Ovary (tissue), 9 donors: ENCODE results near the gene NEK4. TPM values are rescaled to one million over a fixed set of nuclear protein-coding genes. Genes with fewer than 3 reads are reported as not detected.

Experiments used
- DNase-seq, 5 donors: peaks; one replicate each; pipeline ENCODE4 v3.0.0-alpha.2; 2019 to 2020
- H3K27ac ChIP-seq, 2 donors: fragments of 200-600 bp; one replicate each; pipeline versions ENCODE4 v1.5.1 to v1.8.0; 2019 to 2022
- H3K27me3 ChIP-seq: fragments of 200-600 bp; one replicate; pipeline ENCODE4 v1.8.0; 2022
- H3K36me3 ChIP-seq: fragments of 200-600 bp; sonication (generic); one replicate; pipeline ENCODE4 v1.5.1; 2019
- H3K4me1 ChIP-seq: one replicate; pipeline ENCODE4 v1.8.1; 2013; ENCODE audit warnings: mild to moderate bottlenecking, moderate library complexity; ENCODE audit not compliant: insufficient read depth
- H3K4me3 ChIP-seq: fragments of 200-600 bp; sonication (generic); one replicate; pipeline ENCODE4 v1.5.1; 2017
- H3K9me3 ChIP-seq, 2 donors: fragments of 200-600 bp in 1 of 2; sonication (generic) in 1 of 2; one replicate each; pipeline versions ENCODE4 v1.5.1 to v1.8.1; 2013 to 2019; ENCODE audit warnings: mild to moderate bottlenecking in 1 of 2, moderate library complexity in 1 of 2
- EP300 ChIP-seq: sonication (generic); formaldehyde crosslinking; IDR thresholded peaks from one replicate; pipeline ENCODE4 v1.6.1; 2017; ENCODE audit warnings: antibody characterized with exemption
- POLR2A ChIP-seq: fragments of 450-650 bp; IDR thresholded peaks from one replicate; pipeline ENCODE4 v1.6.1; 2017; ENCODE audit warnings: antibody characterized with exemption, mild to moderate bottlenecking, moderate library complexity
- WGBS, 3 donors: extraction: QIAGEN DNeasy Blood & Tissue Kit in 1 of 3; methylation state at CpG; one replicate each; pipeline versions ENCODE4 v1.1.5 to v1.1.7; 2013 to 2017; 5-methylcytosine and 5-hydroxymethylcytosine counted together
- intact Hi-C, 4 donors: fragments of 100-400 bp; cut with DNase I; formaldehyde crosslinking; loops; one replicate each; pipeline versions ENCODE4 v1.11.0 to v1.15.1; 2022 to 2023
- polyA plus RNA-seq, 2 donors: library from polyadenylated mRNA; stranded (reverse); fragments of 200-250 nt in 1 of 2; fragments of 350-450 nt in 1 of 2; fragmentation: Illumina TruSeq in 1 of 2; extraction: RNeasy Lipid Tissue Mini Kit (QIAGEN cat#74804) in 1 of 2; gene quantifications; one replicate each; pipeline ENCODE4 v1.2.3, GENCODE V29; 2013 to 2014
- total RNA-seq, 7 donors: library from RNA; depleted of rRNA in 2 of 7; stranded (reverse); fragments of >200 nt in 2 of 7; fragmentation: NEBNext Ultra II Directional in 3 of 7; extraction: Animal tissue kit (Norgen Biotek cat#: 25700) in 3 of 7; gene quantifications; one replicate each; pipeline versions ENCODE4 v1.1.0 to v1.2.4, GENCODE V29; 2016 to 2023
- TF ChIP-seq, protein P1 (sequence below), 3 donors: fragments of 450-650 bp in 2 of 3; fragments of 200-600 bp in 1 of 3; IDR thresholded peaks; one replicate each; pipeline versions ENCODE4 v1.5.1 to v1.8.0; 2016 to 2022; ENCODE audit warnings: antibody characterized with exemption in 3 of 3, mild to moderate bottlenecking in 1 of 3
- donor health status: DM: no; HTN: no; CAD: no; lungs with moderate emphysema.
- donor health status: DM: no; HTN: no; CAD: no.
- donor health status: Bipolar disorder and iron deficiency.
- donor health status: DM: yes; HTN: yes; CAD: no.
- donor health status: DM: no; HTN: no; CAD: no.
- donor health status: DM: yes; HTN: yes; CAD: no.

Gene NEK4
- total and polyA plus RNA-seq, 9 donors: 8.5 to 45.9 (median 31.0) TPM

DNA sequence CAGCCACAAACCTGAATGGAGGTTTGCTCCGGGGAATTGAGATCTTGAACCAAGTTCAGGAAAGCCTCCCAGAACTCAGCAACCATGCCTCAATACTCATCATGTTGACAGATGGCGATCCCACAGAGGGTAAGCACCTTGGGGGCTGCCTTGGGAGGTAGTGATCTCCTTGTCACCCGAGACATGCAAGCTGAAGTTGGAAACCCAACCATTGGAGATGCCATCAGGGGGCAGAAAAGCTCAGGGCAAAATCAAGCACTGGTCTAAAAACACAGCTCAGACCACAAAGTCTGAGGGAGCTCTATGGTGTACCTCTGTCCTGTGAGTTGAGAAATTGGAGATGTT lies 12.4 kb upstream of the NEK4 start:
- intact Hi-C loops: no loop called here
- H3K4me3 ChIP-seq: no peak overlapping the region
- H3K27ac ChIP-seq: no peak overlapping the region
- H3K9me3 ChIP-seq: no peaks in the 10 kb centered on the region
- no peaks in the 10 kb centered on the region for H3K36me3 ChIP-seq
- WGBS, 3 donors: 79 to 93% (median 89%) methylated on average over 3 of the region's 3 CpGs
- H3K27me3 ChIP-seq: no peaks in the 10 kb centered on the region
- DNase-seq: peak in 1 of 5 donors; percentile 2
- no peaks in the 10 kb centered on the region for H3K4me1 ChIP-seq
- TF ChIP-seq EP300 (no peak), POLR2A (no peak)
- TF ChIP-seq, protein P1, sequence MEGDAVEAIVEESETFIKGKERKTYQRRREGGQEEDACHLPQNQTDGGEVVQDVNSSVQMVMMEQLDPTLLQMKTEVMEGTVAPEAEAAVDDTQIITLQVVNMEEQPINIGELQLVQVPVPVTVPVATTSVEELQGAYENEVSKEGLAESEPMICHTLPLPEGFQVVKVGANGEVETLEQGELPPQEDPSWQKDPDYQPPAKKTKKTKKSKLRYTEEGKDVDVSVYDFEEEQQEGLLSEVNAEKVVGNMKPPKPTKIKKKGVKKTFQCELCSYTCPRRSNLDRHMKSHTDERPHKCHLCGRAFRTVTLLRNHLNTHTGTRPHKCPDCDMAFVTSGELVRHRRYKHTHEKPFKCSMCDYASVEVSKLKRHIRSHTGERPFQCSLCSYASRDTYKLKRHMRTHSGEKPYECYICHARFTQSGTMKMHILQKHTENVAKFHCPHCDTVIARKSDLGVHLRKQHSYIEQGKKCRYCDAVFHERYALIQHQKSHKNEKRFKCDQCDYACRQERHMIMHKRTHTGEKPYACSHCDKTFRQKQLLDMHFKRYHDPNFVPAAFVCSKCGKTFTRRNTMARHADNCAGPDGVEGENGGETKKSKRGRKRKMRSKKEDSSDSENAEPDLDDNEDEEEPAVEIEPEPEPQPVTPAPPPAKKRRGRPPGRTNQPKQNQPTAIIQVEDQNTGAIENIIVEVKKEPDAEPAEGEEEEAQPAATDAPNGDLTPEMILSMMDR (IDR thresholded peaks at IDR 0.05): no peak

DNA sequence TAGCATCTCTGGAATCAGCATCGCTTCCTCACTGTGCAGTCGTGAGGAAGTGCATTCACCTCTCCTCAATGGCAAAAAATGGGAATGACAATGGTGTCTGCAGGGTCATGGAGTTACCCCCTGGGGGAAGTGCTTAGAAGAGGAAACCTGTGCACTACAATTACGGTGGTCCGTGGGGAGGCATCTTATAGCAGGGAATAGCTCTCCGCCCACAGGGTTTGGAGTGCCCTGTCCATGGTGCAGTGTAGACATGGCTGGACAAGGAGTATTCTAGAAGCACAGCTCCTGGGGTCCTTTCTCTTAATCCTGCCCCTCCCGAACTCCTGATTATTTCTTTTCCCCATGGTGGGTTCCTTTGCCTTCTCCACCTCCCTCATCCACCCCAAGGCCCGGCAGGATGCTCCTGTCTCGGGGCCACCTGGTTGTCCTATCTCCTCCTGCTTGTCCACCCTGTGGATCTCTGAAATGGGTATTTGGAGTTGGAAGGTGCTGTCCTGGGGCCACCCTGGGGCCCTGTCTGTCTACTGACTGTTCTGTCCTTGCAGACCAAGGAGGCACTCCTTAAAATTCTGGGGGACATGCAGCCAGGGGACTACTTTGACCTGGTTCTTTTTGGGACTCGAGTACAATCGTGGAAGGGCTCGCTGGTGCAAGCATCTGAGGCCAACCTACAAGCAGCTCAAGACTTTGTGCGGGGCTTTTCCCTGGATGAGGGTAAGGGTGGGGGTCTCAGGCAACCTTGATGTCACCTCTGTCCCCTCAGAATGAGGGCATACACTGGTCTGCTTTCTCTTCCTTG lies 11.9 kb upstream of the NEK4 start:
- Histone ChIP-seq H3K9me3 (no peaks in the 10 kb centered on the region), H3K27me3 (no peaks in the 10 kb centered on the region), H3K27ac (no peak overlapping the region), H3K36me3 (no peaks in the 10 kb centered on the region), H3K4me1 (no peaks in the 10 kb centered on the region), H3K4me3 (no peak overlapping the region)
- WGBS, 3 donors: 65 to 68% (median 66%) methylated on average over 12 of the region's 12 CpGs
- peak in 2 of 5 donors; percentile 2 to 11 for DNase-seq
- intact Hi-C loops: no loop called here
- TF ChIP-seq POLR2A (no peak), EP300 (no peak)
- TF ChIP-seq, protein P1 (IDR thresholded peaks at IDR 0.05): no peak

DNA sequence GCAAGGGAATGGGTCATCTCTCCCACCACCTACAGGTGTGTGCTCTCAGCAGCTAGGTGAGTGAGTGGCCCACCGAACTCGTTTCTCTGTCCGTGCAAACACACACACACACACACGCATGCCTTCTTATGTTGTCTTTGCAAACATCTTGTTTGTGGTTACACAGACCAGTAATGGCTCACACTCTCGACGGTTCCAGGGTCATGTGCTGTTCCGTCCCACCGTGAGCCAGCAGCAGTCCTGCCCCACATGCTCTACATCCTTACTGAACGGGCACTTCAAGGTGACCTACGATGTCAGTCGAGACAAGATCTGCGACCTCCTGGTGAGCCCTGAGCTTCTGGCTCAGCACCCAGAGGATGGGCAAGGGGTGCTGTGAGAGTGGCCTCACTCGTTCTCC lies 11.0 kb upstream of the NEK4 start:
- intact Hi-C loops: no loop called here

DNA sequence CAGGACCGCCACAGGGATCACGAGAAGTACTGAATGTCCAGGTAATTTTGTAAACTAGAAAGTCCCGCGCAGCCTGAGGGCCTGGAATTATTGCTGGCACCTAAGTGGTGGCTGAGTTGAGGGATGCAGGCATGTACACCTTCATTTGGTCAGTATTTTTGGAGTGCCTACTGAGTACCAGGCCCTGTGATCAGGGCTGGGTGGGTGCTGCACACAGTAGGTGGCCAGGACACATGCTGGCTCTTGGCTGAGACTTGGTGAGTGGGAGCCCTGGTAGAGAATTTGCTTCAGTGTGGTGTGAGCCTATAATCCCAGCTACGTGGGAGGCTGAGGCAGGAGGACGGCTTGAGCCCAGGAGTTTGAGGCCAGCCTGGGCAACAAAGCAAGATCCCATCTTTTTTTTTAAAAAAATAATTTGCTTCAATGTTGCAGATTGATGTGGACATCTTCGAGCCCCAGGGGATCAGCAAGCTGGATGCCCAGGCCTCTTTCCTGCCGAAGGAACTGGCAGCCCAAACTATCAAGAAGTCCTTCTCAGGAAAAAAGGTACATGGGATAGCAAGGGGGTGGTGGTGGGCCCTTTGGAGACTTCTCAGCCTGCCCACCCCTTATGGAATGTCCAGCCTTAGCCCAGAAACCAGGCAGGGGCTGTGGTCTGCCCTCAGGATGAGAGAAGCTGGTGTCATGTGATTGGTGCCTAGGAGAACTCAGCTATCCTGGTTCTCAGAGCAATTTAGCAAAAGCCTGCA lies 9.3 kb upstream of the NEK4 start:
- Histone ChIP-seq H3K9me3 (no peaks in the 10 kb centered on the region), H3K4me3 (no peak overlapping the region), H3K27ac (no peak overlapping the region), H3K27me3 (no peaks in the 10 kb centered on the region), H3K4me1 (no peaks in the 10 kb centered on the region), H3K36me3 (no peaks in the 10 kb centered on the region)
- WGBS, 3 donors: 83 to 86% (median 85%) methylated on average over 8 of the region's 8 CpGs
- intact Hi-C loops: no loop called here
- peak in 3 of 5 donors; percentile 5 to 7 (median 5) for DNase-seq
- TF ChIP-seq, protein P1 (IDR thresholded peaks at IDR 0.05): no peak
- TF ChIP-seq POLR2A (no peak), EP300 (no peak)

More for the DNA sequence above, 11.0 kb upstream of the NEK4 start:
- TF ChIP-seq, protein P1 (IDR thresholded peaks at IDR 0.05): no peak
- Histone ChIP-seq H3K36me3 (no peaks in the 10 kb centered on the region), H3K27ac (no peak overlapping the region), H3K4me3 (no peak overlapping the region), H3K27me3 (no peaks in the 10 kb centered on the region), H3K9me3 (no peaks in the 10 kb centered on the region), H3K4me1 (no peaks in the 10 kb centered on the region)
- peak in 2 of 5 donors; percentile 4 to 18 for DNase-seq
- 61 to 73% (median 69%) methylated on average over 13 of the region's 13 CpGs for WGBS, 3 donors
